NCI-H2196 (cell line): ENCODE data around the gene FOXL3.
"Not testable (repeated sequence)": the region's sequence is repeated elsewhere in the genome, so short reads cannot be mapped to it uniquely, and the experiment has no call there.

ENCODE experiments used
- DNase-seq: peaks from one replicate; lab custom pipeline; 2025; ENCODE audit not compliant: unreplicated experiment; lab: John Stamatoyannopoulos, UW

FOXL3 gene

GRCh38 chr7:289756-290553, at the start of gene FOXL3:
Gene FOXL3, plus strand, starts transcription at chr7:290170. Its CDS starts 0 bp downstream, at chr7:290170.
- no peak for DNase-seq

GRCh38 chr7:240887-241421, 49.0 kb upstream of the FOXL3 start:
- no peak for DNase-seq

- DNase-seq, result no peak
Measured at GRCh38 chr7:241513-241912, 48.5 kb upstream of the FOXL3 start.

GRCh38 chr7:242826-243579, 47.0 kb upstream of the FOXL3 start:
- DNase-seq, result not testable (repeated sequence)

- DNase-seq, result not testable (repeated sequence)
Measured at GRCh38 chr7:243580-243978, 46.4 kb upstream of the FOXL3 start.

- no peak for DNase-seq
Measured at GRCh38 chr7:244974-245373, 45.0 kb upstream of the FOXL3 start.

- no peak for DNase-seq
Measured at GRCh38 chr7:245574-246295, 44.2 kb upstream of the FOXL3 start.

- DNase-seq, result no peak
Measured at GRCh38 chr7:246451-246850, 43.5 kb upstream of the FOXL3 start.

- DNase-seq, result no peak
Measured at GRCh38 chr7:247181-247580, 42.8 kb upstream of the FOXL3 start.

- no peak for DNase-seq
Measured at GRCh38 chr7:247636-248035, 42.3 kb upstream of the FOXL3 start.

- DNase-seq, result no peak
Measured at GRCh38 chr7:248732-249435, 41.1 kb upstream of the FOXL3 start.

GRCh38 chr7:249989-250388, 40.0 kb upstream of the FOXL3 start:
- no peak for DNase-seq

- no peak for DNase-seq
Measured at GRCh38 chr7:250523-250922, 39.4 kb upstream of the FOXL3 start.

- no peak for DNase-seq
Measured at GRCh38 chr7:251005-251404, 39.0 kb upstream of the FOXL3 start.

GRCh38 chr7:251446-252175, 38.4 kb upstream of the FOXL3 start:
- no peak for DNase-seq

GRCh38 chr7:252216-252965, 37.6 kb upstream of the FOXL3 start:
- DNase-seq, result no peak

- no peak for DNase-seq
Measured at GRCh38 chr7:252981-253380, 37.0 kb upstream of the FOXL3 start.

- no peak for DNase-seq
Measured at GRCh38 chr7:253581-254336, 36.2 kb upstream of the FOXL3 start.
